GM23338 (cell line): Measurements from ENCODE around the gene MDN1.

Experiments
- CREB1 ChIP-seq: fragments of 250-450 bp; sonication (Bioruptor Pico); IDR thresholded peaks from 2 replicates; pipeline ENCODE4 v1.5.0; 2020; ENCODE audit warnings: low read depth, mild to moderate bottlenecking, moderate library complexity
- POLR2AphosphoS5 ChIP-seq: IDR thresholded peaks from 2 replicates; pipeline ENCODE4 v1.6.1; 2016; ENCODE audit warnings: antibody characterized with exemption, low read depth
- ZNF331 ChIP-seq: fragments of 250-450 bp; sonication (Bioruptor Pico); IDR thresholded peaks from 2 replicates; pipeline ENCODE4 v1.5.0; 2020; ENCODE audit warnings: low read depth, mild to moderate bottlenecking, moderate library complexity
- TF ChIP-seq, protein P1 (sequence below), 2 experiments: fragments of 200-600 bp in 1 of 2; sonication (generic) in 1 of 2; conservative IDR thresholded peaks; 2 replicates each; pipeline versions ENCODE4 v1.5.1 to v1.6.1; 2016 to 2017; ENCODE audit warnings: antibody characterized with exemption in 2 of 2, low read depth in 2 of 2, mild to moderate bottlenecking in 2 of 2, moderate library complexity in 1 of 2

GRCh38 chr6:89768324-89768723 lies 51.3 kb downstream of the MDN1 start:
- TF ChIP-seq, protein P1, sequence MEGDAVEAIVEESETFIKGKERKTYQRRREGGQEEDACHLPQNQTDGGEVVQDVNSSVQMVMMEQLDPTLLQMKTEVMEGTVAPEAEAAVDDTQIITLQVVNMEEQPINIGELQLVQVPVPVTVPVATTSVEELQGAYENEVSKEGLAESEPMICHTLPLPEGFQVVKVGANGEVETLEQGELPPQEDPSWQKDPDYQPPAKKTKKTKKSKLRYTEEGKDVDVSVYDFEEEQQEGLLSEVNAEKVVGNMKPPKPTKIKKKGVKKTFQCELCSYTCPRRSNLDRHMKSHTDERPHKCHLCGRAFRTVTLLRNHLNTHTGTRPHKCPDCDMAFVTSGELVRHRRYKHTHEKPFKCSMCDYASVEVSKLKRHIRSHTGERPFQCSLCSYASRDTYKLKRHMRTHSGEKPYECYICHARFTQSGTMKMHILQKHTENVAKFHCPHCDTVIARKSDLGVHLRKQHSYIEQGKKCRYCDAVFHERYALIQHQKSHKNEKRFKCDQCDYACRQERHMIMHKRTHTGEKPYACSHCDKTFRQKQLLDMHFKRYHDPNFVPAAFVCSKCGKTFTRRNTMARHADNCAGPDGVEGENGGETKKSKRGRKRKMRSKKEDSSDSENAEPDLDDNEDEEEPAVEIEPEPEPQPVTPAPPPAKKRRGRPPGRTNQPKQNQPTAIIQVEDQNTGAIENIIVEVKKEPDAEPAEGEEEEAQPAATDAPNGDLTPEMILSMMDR (conservative IDR thresholded peaks at IDR 0.05; ENCODE audit: low read depth in 2 of 2) = no peak
- TF ChIP-seq ZNF331 (CRISPR knock-in tag) (no peak), POLR2AphosphoS5 (no peak), CREB1 (no peak)
